CD14-positive monocyte (primary cell): Measurements from ENCODE around the gene NEURL1B. TPM values are rescaled to one million over a fixed set of nuclear protein-coding genes. Genes with fewer than 3 reads are reported as not detected.

Source experiments
- DNase-seq, 3 donors: peaks; one replicate each; pipeline ENCODE4 v3.0.0-alpha.2; 2011 to 2022
- H2AFZ ChIP-seq: 2 replicates; pipeline ENCODE4 v1.6.0; 2012; ENCODE audit warnings: mild to moderate bottlenecking, low read depth, low read length, inconsistent platforms; ENCODE audit not compliant: insufficient read depth, poor library complexity, severe bottlenecking
- H3K27ac ChIP-seq, 2 donors: 1 replicate in 1 of 2; 2 replicates in 1 of 2; pipeline ENCODE4 v1.5.1; 2012 to 2013; ENCODE audit warnings: low read length in 2 of 2, control low read depth in 1 of 2, inconsistent platforms in 1 of 2, low read depth in 1 of 2, mild to moderate bottlenecking in 1 of 2
- H3K27me3 ChIP-seq, 2 donors: one replicate each; pipeline versions ENCODE4 v1.6.0 to v1.6.1; 2011 to 2013; ENCODE audit warnings: low read length in 2 of 2; ENCODE audit not compliant: control insufficient read depth in 2 of 2, insufficient read depth in 2 of 2
- H3K36me3 ChIP-seq, 2 donors: replicated peaks in 1 of 2; 1 replicate in 1 of 2; 2 replicates in 1 of 2; pipeline versions ENCODE4 v1.5.1 to v1.6.1; 2012 to 2013; ENCODE audit warnings: low read length in 2 of 2, control low read depth in 1 of 2, inconsistent platforms in 1 of 2, mild to moderate bottlenecking in 1 of 2; ENCODE audit not compliant: insufficient read depth in 2 of 2, control insufficient read depth in 1 of 2
- H3K4me1 ChIP-seq, 2 donors: 1 replicate in 1 of 2; 2 replicates in 1 of 2; pipeline versions ENCODE4 v1.5.1 to v1.6.1; 2012 to 2013; ENCODE audit warnings: low read length in 2 of 2, control low read depth in 1 of 2, inconsistent platforms in 1 of 2, mild to moderate bottlenecking in 1 of 2, moderate library complexity in 1 of 2; ENCODE audit not compliant: insufficient read depth in 2 of 2, control insufficient read depth in 1 of 2
- H3K4me2 ChIP-seq: replicated peaks from 2 replicates; pipeline ENCODE3; 2012; ENCODE audit warnings: low read length, moderate library complexity, mild to moderate bottlenecking; ENCODE audit not compliant: poor library complexity, severe bottlenecking; ENCODE audit errors: extremely low read depth
- H3K4me3 ChIP-seq, 3 experiments: fragments of 200-600 bp in 1 of 3; sonication (generic) in 1 of 3; replicated peaks in 1 of 3; 1 replicate in 2 of 3; 2 replicates in 1 of 3; pipeline ENCODE4 v1.5.1; 2011 to 2013; ENCODE audit warnings: low read length in 3 of 3, mild to moderate bottlenecking in 3 of 3, control low read depth in 2 of 3, low read depth in 2 of 3, inconsistent platforms in 1 of 3, moderate library complexity in 1 of 3
- H3K79me2 ChIP-seq: 2 replicates; pipeline ENCODE4 v1.6.0; 2012; ENCODE audit warnings: mild to moderate bottlenecking, control low read depth, inconsistent platforms, low read length, moderate library complexity; ENCODE audit not compliant: insufficient read depth
- H3K9ac ChIP-seq: 2 replicates; pipeline ENCODE4 v1.6.0; 2017; ENCODE audit warnings: low read length, mild to moderate bottlenecking; ENCODE audit not compliant: insufficient read depth, poor library complexity, severe bottlenecking
- H3K9me3 ChIP-seq, 2 donors: replicated peaks in 1 of 2; 1 replicate in 1 of 2; 2 replicates in 1 of 2; pipeline versions ENCODE4 v1.5.1 to v1.6.1; 2012 to 2013; ENCODE audit warnings: low read length in 2 of 2, control low read depth in 1 of 2; ENCODE audit not compliant: control insufficient read depth in 1 of 2, insufficient read depth in 1 of 2
- H4K20me1 ChIP-seq: 2 replicates; pipeline ENCODE4 v1.6.0; 2012; ENCODE audit warnings: mild to moderate bottlenecking, low read length, control low read depth, moderate library complexity; ENCODE audit not compliant: insufficient read depth
- H3K27ac Mint-ChIP-seq, 7 donors: one replicate each; pipeline ENCODE4 v1.8.0; 2020; ENCODE audit warnings: mild to moderate bottlenecking in 7 of 7, mixed read lengths in 7 of 7, moderate library complexity in 6 of 7, inconsistent platforms in 2 of 7
- H3K27me3 Mint-ChIP-seq, 3 donors: one replicate each; pipeline ENCODE4 v1.8.0; 2021 to 2022; ENCODE audit warnings: low read depth in 3 of 3, mild to moderate bottlenecking in 3 of 3, mixed read lengths in 3 of 3, moderate library complexity in 3 of 3, inconsistent platforms in 1 of 3
- H3K36me3 Mint-ChIP-seq, 2 donors: one replicate each; pipeline ENCODE4 v1.8.0; 2020; ENCODE audit warnings: mixed read lengths in 2 of 2, inconsistent platforms in 1 of 2, mild to moderate bottlenecking in 1 of 2
- H3K4me1 Mint-ChIP-seq: one replicate; pipeline ENCODE4 v1.8.0; 2020; ENCODE audit warnings: mild to moderate bottlenecking, mixed read lengths
- H3K4me3 Mint-ChIP-seq, 2 donors: one replicate each; pipeline ENCODE4 v1.8.0; 2020; ENCODE audit warnings: mild to moderate bottlenecking in 2 of 2, mixed read lengths in 2 of 2, moderate library complexity in 1 of 2
- H3K9me3 Mint-ChIP-seq, 7 donors: one replicate each; pipeline ENCODE4 v1.8.0; 2020 to 2022; ENCODE audit warnings: mixed read lengths in 7 of 7, mild to moderate bottlenecking in 6 of 7, moderate library complexity in 6 of 7, inconsistent platforms in 2 of 7
- WGBS: methylation state at CpG from one replicate; pipeline ENCODE4 v1.1.5; 2013; ENCODE audit warnings: missing lambda C conversion rate; ENCODE audit not compliant: insufficient coverage; 5-methylcytosine and 5-hydroxymethylcytosine counted together
- intact Hi-C, 2 donors: fragments of 100-400 bp; cut with micrococcal nuclease; formaldehyde crosslinking; loops; one replicate each; pipeline versions ENCODE4 v1.15.0 to v1.15.1; 2023
- polyA plus RNA-seq, 3 donors: library from polyadenylated mRNA; depleted of rRNA in 1 of 3; unstranded in 2 of 3; stranded (reverse) in 1 of 3; fragments of 300-500 nt in 2 of 3; fragments of >200 nt in 1 of 3; fragmentation: Illumina TruSeq in 2 of 3; gene quantifications; 1 replicate in 2 of 3; 2 replicates in 1 of 3; pipeline ENCODE4 v1.2.3, GENCODE V29; 2012 to 2021
- TF ChIP-seq, protein P1 (sequence below): fragments of 200-600 bp; IDR thresholded peaks from one replicate; pipeline ENCODE4 v1.8.0; 2022; ENCODE audit warnings: antibody characterized with exemption, mild to moderate bottlenecking

Gene NEURL1B
- polyA plus RNA-seq, 3 donors: 0.01 TPM; not detected in 2

DNA sequence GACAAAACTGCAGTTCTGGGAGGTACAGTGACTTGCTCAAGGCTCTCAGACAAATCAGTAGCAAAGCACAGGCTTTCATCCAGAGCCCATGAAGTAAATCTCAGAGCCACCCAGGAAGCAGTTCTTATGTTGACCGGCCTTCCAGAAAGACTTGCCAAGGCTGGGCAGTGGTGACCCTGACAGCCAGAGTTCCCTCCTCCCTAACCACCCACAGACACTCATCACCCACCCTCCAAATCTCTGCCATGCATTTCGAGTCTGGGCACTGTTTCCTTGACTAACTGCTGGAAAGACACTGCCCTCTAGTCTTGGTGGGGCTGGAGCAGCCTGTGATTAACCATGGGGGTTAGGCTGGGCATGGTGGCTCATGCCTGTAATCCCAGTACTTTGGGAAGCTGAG, 21.5 kb downstream of the NEURL1B start:
- intact Hi-C loops: no loop called here
- no peak overlapping the region for H3K27ac Mint-ChIP-seq
- H3K27me3 Mint-ChIP-seq: peaks cover 0 to 2% (median 0%) of the 10 kb centered on the region in 3 donors

DNA sequence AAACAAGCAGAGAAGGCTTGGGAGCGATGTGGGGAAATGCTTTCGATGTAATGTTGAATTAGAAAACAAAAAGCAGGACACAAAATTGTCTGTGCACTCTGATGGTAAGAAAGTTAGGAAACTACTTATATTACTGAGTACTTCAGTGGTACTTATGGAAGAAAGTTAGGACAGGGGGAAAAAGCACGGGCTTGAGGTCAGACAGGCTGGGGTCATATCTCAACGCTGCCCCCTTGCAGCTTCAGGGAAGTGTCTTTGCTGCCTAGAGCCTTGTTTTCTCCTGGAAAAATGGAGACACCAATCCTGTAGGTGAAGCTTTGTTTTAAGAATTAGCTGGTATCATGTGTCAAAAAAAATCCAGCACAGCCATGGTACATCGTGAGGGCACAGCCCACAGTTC, 23.0 kb downstream of the NEURL1B start:
- no peaks in the 10 kb centered on the region for H3K27me3 ChIP-seq
- Mint-ChIP-seq H3K27ac (no peak overlapping the region), H3K4me3 (no peak overlapping the region)

More for the DNA sequence above, 21.5 kb downstream of the NEURL1B start:
- Histone ChIP-seq H3K4me1 (peaks cover 7 to 14% of the 10 kb centered on the region in 2 donors), H3K9ac (no peak overlapping the region), H3K27me3 (no peaks in the 10 kb centered on the region), H2AFZ (no peak overlapping the region), H3K79me2 (no peaks in the 10 kb centered on the region), H3K36me3 (no peaks in the 10 kb centered on the region), H3K9me3 (no peaks in the 10 kb centered on the region), H3K27ac (no peak overlapping the region), H3K4me3 (no peak overlapping the region), H4K20me1 (no peaks in the 10 kb centered on the region), H3K4me2 (no peak overlapping the region)
- Mint-ChIP-seq H3K4me1 (peaks cover 21% of the 10 kb centered on the region), H3K9me3 (peaks cover 0 to 3% (median 0%) of the 10 kb centered on the region in 7 donors), H3K36me3 (peaks cover 0 to 2% of the 10 kb centered on the region in 2 donors), H3K4me3 (no peak overlapping the region)
- TF ChIP-seq, protein P1, sequence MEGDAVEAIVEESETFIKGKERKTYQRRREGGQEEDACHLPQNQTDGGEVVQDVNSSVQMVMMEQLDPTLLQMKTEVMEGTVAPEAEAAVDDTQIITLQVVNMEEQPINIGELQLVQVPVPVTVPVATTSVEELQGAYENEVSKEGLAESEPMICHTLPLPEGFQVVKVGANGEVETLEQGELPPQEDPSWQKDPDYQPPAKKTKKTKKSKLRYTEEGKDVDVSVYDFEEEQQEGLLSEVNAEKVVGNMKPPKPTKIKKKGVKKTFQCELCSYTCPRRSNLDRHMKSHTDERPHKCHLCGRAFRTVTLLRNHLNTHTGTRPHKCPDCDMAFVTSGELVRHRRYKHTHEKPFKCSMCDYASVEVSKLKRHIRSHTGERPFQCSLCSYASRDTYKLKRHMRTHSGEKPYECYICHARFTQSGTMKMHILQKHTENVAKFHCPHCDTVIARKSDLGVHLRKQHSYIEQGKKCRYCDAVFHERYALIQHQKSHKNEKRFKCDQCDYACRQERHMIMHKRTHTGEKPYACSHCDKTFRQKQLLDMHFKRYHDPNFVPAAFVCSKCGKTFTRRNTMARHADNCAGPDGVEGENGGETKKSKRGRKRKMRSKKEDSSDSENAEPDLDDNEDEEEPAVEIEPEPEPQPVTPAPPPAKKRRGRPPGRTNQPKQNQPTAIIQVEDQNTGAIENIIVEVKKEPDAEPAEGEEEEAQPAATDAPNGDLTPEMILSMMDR: no peak
- DNase-seq: no peak
- 100% methylated on average over 1 of the region's 2 CpGs for WGBS

More for the DNA sequence above, 23.0 kb downstream of the NEURL1B start:
- Histone ChIP-seq H3K36me3 (no peaks in the 10 kb centered on the region), H3K4me3 (no peak overlapping the region), H3K4me2 (no peak overlapping the region), H3K27ac (no peak overlapping the region), H3K79me2 (no peaks in the 10 kb centered on the region), H4K20me1 (no peaks in the 10 kb centered on the region), H3K4me1 (peaks cover 7 to 10% of the 10 kb centered on the region in 2 donors), H2AFZ (no peak overlapping the region), H3K9me3 (no peaks in the 10 kb centered on the region), H3K9ac (no peak overlapping the region)
- intact Hi-C loops: no loop called here
- Mint-ChIP-seq H3K36me3 (no peaks in the 10 kb centered on the region), H3K9me3 (peaks cover 0 to 3% (median 0%) of the 10 kb centered on the region in 7 donors), H3K27me3 (peaks cover 0 to 2% (median 0%) of the 10 kb centered on the region in 3 donors), H3K4me1 (peaks cover 13% of the 10 kb centered on the region)
- TF ChIP-seq, protein P1: no peak
- 87% methylated on average over 4 of the region's 5 CpGs for WGBS
- no peak for DNase-seq
